ENCODE measurements around the gene OCA2.

The OCA2 gene

DNA sequence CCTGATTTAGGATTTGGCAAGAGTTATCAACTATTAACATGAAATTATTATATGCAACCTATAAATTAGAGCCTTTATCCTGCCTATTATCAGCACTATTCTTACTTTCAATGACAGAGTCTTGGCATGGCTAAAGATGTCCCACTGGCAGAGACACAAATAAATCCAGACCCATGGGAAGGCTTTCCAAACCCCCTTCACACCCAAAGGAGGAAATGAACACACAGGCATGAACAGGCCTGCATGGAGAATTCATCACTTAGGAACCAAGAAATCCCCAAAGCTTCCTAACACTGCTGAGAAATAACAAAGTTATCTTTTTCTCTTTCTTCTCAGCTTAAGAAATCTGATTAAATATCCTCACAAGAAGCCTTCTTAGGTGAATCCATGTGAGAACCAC lies 213.9 kb downstream of the OCA2 start:
- no peak for DNase-seq (ENCODE audit: extremely low read depth in 1 of 2, low read depth in 1 of 2)

- no peak for DNase-seq (ENCODE audit: extremely low read depth in 1 of 2, low read depth in 1 of 2)
Measured at GRCh38 chr15:27884726-27885125, 214.4 kb downstream of the OCA2 start.

- no peak for DNase-seq (ENCODE audit: extremely low read depth in 1 of 2, low read depth in 1 of 2)
Measured at GRCh38 chr15:27878841-27879240, 220.3 kb downstream of the OCA2 start.

DNA sequence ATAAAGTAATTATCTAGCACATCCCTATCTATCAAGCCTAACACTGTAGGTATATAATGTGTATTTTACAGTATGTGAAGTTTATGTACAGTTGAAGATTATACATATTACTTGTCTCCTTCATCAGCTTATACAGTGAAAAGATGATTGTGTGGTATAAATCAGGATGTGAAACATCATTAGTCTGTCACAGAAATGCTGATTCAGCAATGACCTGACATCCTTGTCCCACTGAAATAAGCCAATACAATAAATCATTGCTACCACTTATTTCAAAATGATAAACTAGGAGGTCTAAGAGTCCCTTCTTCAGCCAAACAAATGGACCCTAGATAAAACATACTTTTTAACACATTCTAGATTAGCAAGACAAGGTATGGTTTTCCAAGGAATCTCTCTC lies 225.3 kb downstream of the OCA2 start:
- no peak for DNase-seq (ENCODE audit: extremely low read depth in 1 of 2, low read depth in 1 of 2)

GRCh38 chr15:27873039-27873438 lies 226.1 kb downstream of the OCA2 start:
- no peak for DNase-seq (ENCODE audit: extremely low read depth in 1 of 2, low read depth in 1 of 2)

GRCh38 chr15:27872355-27872754 lies 226.8 kb downstream of the OCA2 start:
- no peak for DNase-seq (ENCODE audit: extremely low read depth in 1 of 2, low read depth in 1 of 2)

DNA sequence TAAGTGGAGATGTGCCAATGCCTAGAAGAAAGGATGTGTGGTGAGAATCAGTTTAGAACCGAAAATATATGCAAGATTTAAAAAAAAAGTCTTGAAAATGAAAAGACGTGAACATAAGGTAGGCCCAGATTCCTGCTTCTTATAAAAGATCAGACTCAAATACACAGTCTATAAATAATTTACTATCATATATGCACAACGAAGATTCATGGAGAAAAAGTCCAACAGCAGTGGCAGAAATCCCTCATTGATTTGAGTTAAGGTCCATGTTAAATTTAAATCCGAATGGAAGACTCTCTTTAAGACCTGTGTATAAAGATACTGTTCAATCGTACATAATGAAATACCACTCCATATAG lies 227.2 kb downstream of the OCA2 start:
- no peak for DNase-seq (ENCODE audit: extremely low read depth in 1 of 2, low read depth in 1 of 2)

GRCh38 chr15:27871078-27871901 lies 227.8 kb downstream of the OCA2 start:
- DNase-seq (ENCODE audit: extremely low read depth in 1 of 2, low read depth in 1 of 2): no peak

DNA sequence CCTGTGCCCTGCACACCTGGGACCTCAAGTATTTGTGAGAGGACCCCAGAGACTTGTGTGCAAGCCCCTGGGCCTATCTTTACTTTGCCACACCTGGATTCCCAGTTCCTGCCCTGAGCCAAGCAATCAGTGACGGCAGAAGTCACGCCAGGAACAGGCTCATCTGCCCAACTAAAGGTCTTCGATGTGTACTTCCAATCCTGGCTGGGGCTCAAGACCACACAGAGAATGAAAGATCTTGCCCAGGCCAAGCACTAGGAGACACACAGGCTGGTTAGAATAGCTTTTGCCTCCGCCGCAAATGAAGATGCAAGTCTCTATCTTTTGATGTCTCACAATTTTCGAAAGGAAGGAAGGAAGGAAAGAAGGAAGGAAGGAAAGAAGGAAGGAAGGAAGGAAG lies 228.8 kb downstream of the OCA2 start:
- DNase-seq (ENCODE audit: extremely low read depth in 1 of 2, low read depth in 1 of 2): no peak

GRCh38 chr15:27869697-27870281 lies 229.3 kb downstream of the OCA2 start:
- no peak for DNase-seq (ENCODE audit: extremely low read depth in 1 of 2, low read depth in 1 of 2)

GRCh38 chr15:27868828-27869404 lies 230.2 kb downstream of the OCA2 start:
- DNase-seq (ENCODE audit: extremely low read depth in 1 of 2, low read depth in 1 of 2): no peak

DNA sequence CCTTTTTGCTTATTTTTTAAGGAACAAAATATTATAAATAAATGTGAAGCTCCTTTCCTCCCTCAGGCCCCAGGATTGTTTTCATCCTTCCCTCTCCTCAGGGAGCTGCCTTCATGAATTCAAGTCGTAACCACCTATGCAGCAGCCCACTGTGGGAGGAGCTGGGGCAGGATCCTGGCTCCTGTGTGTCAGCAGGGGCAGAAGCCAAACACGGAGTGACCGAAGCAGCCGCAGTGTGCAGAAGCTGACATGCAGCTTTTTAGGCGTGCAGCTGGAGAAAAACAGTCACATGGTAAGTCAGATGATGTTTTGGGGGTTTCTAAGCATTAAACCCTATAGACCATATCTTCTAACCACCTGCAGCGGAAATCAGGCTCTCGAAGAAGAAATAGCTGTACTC lies 231.3 kb downstream of the OCA2 start:
- no peak for DNase-seq (ENCODE audit: extremely low read depth in 1 of 2, low read depth in 1 of 2)

DNA sequence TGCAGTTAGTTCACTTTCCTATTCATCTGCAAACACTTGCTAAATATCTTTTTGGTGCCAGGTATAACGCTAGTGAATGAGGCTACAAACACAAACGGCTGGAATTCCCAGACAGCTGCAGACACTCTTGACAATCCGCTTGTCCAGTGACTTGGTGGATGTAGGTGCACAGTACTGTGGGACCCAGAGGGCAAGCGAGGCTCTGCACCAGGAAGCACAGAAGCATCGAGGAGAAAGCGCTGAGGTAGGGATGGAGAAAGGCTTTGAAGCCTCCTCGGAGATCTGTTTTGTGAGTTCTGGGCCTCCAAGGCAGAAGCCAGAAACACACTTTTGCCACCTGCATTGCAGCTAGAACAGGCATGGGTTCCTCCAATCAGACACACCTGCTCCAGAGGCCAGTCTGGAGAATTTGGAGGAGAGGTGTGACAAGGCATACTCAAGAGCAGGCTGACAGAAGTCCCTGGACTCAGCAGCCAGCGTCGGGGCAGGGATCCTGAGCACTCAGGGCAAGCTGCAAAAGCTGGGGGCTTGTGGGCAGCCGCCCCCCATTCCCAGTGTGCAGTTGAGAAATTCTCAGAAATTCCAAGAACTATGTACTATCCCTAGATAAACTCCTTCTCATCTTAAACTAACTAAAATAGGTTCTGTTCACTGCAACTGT lies 232.5 kb downstream of the OCA2 start:
- DNase-seq (ENCODE audit: extremely low read depth in 1 of 2, low read depth in 1 of 2): no peak

- no peak for DNase-seq (ENCODE audit: extremely low read depth in 1 of 2, low read depth in 1 of 2)
Measured at GRCh38 chr15:27865926-27866325, 233.2 kb downstream of the OCA2 start.

DNA sequence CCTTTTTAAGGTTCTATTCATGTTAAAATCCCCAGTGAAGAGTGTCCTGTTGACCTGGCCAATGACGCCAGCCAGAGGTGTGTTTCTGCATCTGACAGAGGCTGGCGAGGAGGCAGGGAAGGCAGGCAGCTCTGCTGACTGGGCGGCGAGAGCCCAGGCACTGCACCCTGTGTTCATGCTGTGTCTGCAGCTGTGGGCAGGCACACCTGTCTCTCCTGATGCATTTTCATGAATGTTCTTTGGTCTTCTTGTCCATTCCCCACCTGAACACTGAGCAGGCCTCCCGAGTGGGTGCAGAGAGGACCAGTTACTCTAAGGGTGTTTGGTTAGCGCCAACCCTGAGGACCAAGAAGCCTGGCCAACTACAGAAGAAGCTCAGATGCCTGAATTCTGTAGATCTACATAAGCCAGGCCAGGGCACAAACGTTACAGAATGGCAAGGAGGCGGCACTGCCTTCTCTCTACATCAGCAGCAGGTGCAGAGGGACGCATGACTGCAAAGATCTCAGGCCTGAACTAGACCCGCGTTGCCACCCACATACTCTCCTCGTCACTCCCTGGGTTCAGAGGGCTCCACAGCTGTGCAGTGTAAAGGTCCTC lies 233.7 kb downstream of the OCA2 start:
- no peak for DNase-seq (ENCODE audit: extremely low read depth in 1 of 2, low read depth in 1 of 2)

DNA sequence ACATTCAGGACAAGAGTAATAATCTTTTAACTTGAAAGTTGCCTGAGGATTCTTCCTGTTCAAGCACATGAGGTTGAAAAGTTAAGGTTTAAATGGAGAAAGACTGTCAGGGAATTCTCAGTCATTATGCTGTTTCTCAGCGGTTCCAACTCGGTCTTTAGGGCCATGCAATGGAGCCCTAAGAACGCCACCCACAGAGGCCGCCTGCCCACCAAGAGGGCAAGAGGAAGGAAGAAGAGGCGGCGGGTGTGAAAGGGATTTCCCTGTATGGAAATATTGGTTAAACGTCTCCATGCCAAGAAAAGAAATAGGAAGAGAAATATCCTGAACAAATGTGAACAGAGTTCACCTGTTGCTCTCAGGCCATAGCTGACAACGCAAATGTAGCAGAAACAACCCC lies 234.4 kb downstream of the OCA2 start:
- DNase-seq (ENCODE audit: extremely low read depth in 1 of 2, low read depth in 1 of 2): no peak

- no peak for DNase-seq (ENCODE audit: extremely low read depth in 1 of 2, low read depth in 1 of 2)
Measured at GRCh38 chr15:27864086-27864485, 235.0 kb downstream of the OCA2 start.

DNA sequence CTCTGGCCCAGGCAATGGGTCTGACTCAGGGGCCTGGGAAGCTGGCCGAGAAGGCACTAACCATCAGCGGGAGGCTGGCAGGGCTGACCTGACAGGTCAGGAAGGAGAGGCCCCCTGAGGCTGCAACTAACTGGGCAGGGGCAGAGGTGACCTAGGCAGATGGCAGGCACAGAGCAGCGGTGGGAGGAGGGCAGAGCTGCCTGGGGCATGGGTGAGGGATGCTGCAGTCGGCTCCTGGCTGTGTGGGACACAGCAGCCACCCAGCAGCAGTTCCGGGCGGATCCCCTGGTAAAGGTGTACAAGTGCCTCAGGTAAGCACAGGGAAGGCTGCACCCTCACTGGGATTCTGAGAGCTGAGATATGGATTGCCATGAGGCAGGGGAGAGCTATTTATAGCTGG lies 236.1 kb downstream of the OCA2 start:
- no peak for DNase-seq (ENCODE audit: extremely low read depth in 1 of 2, low read depth in 1 of 2)

- no peak for DNase-seq (ENCODE audit: extremely low read depth in 1 of 2, low read depth in 1 of 2)
Measured at GRCh38 chr15:27861171-27861570, 237.9 kb downstream of the OCA2 start.

DNA sequence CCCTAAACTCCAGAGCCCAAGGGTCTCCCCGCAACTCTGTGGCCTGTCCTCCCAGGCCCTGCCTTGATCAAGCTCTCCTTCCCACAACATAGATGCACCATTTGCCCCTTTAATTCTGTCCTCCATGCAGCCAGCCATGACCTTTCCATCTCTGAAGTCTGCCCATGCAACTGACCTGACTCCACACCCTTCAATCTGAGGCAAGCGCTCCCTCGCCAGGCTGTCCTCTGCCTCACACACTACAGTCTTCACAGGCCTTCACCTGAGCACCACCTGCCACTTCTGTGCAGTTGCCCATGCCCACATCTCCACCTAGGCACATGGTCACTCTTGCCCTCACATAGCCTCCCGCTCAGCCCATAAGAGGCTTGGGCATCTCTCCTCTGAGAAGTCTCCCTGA lies 244.0 kb downstream of the OCA2 start:
- no peak for DNase-seq (ENCODE audit: extremely low read depth in 1 of 2, low read depth in 1 of 2)

DNA sequence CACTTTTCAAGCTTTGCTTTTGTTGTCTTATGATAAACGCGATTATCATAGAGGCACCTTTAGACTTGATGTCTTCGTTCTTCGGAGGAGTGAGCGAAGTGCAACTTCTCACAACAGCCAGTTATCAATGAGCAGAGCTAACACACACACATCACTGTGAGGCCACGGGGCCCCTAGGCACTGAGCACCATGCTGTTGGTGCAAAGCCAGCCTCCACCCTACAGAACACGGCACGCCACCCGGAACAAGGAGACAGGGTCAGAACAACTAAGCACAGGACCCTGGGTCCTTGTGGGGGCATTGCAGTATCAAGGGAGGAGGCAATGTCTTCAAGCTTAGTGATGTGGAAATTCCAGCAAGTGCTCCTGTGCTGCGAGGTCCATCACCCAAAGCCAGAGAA lies 244.5 kb downstream of the OCA2 start:
- no peak for DNase-seq (ENCODE audit: extremely low read depth in 1 of 2, low read depth in 1 of 2)

All from stimulated activated CD8-positive, alpha-beta memory T cell treated with anti-CD3 and anti-CD28 coated beads, Interleukin-7, amount 100 ng/mL, for 48 hours (primary cell).